ENCODE results near the gene TAF11L14.

DNA sequence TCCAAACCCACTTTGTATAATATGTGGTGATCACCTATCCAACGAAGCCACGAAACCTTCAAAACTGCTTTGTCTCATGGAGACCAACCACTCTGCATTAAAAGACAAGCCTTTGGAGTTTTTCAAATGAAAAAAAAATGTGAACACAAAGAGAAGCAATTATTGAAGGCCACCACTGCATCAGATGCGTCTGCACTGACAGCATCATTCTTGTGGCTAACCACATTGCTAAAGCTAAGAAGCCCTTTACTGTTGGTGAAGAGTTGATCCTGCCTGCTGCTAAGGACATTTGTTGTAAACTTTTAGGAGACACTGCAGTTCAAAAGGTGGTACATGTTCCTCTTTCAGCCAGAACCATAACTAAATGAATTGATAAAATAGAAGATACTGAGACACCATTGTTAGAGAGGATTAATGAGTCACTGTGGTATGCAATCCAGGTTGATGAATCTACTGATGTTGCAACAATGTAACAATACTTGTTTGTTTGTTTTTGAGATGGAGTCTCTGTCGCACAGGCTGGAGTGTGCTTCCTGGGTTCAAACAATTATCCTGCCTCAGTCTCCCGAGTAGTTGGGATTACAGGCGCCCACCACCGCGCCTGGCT is 45.4 kb downstream of the TAF11L14 start:
- TF ChIP-seq POLR2A (IDR thresholded peaks at IDR 0.05; ENCODE audit: low read length) (no peak), GATA1 (IDR thresholded peaks at IDR 0.05; ENCODE audit: low read depth, low read length) (no peak)
